ENCODE measurements around the gene NAGS. TPM values are rescaled to one million over a fixed set of nuclear protein-coding genes. Genes with fewer than 3 reads are reported as not detected.

Gene NAGS
- total RNA-seq, 1 experiment from 2014 or later: 1.6 TPM

- H3K4me1 Mint-ChIP-seq (ENCODE audit: low read depth, unreplicated experiment): peaks cover 9% of the 10 kb centered on the region
- intact Hi-C loops (cut with micrococcal nuclease; ENCODE audit: unreplicated experiment): no loop called here
- H3K4me3 Mint-ChIP-seq (ENCODE audit: low read depth, unreplicated experiment): no peak overlapping the region
- H3K9me3 Mint-ChIP-seq (ENCODE audit: low read depth, unreplicated experiment): no peaks in the 10 kb centered on the region
- no peak overlapping the region for H3K27ac Mint-ChIP-seq (ENCODE audit: unreplicated experiment)
- BruUV-seq (replicated peaks): no TSS peak
- H3K27me3 Mint-ChIP-seq (ENCODE audit: unreplicated experiment): no peaks in the 10 kb centered on the region
- DNase-seq: no peak
- H3K36me3 Mint-ChIP-seq (ENCODE audit: insufficient read depth, unreplicated experiment): peaks cover 83% of the 10 kb centered on the region
- CTCF ChIA-PET: no interaction called here
- no peak for TF ChIP-seq CTCF (IDR thresholded peaks at IDR 0.05; ENCODE audit: unreplicated experiment)
These were observed 45.1 kb downstream of the NAGS start for GRCh38 chr17:44049294-44050060.

GRCh38 chr17:44053125-44053872, 48.9 kb downstream of the NAGS start:
- Mint-ChIP-seq H3K27ac (ENCODE audit: unreplicated experiment) (no peak overlapping the region), H3K36me3 (ENCODE audit: insufficient read depth, unreplicated experiment) (peaks cover 84% of the 10 kb centered on the region), H3K27me3 (ENCODE audit: unreplicated experiment) (no peaks in the 10 kb centered on the region), H3K4me1 (ENCODE audit: low read depth, unreplicated experiment) (peaks cover 11% of the 10 kb centered on the region), H3K9me3 (ENCODE audit: low read depth, unreplicated experiment) (no peaks in the 10 kb centered on the region), H3K4me3 (ENCODE audit: low read depth, unreplicated experiment) (no peak overlapping the region)
- intact Hi-C loops (cut with micrococcal nuclease; ENCODE audit: unreplicated experiment): no loop called here
- CTCF ChIA-PET: interaction anchor here (0.7 kb wide), 1 partner anchor 25 kb away, joined by 3 read pairs; no protein-coding TSS in a partner anchor
- no peak for DNase-seq
- no TSS peak for BruUV-seq (replicated peaks)
- TF ChIP-seq CTCF (IDR thresholded peaks at IDR 0.05; ENCODE audit: unreplicated experiment): no peak

Other genes starting within 250 kb of the NAGS start
- gene SOST, start 245.8 kb upstream of the NAGS start, total RNA-seq (2022): not detected in 2 replicates
- gene DUSP3, start 225.6 kb upstream of the NAGS start, total RNA-seq (2022): 80.3 and 81.9 TPM in 2 replicates
- gene CFAP97D1, start 224.2 kb upstream of the NAGS start, total RNA-seq (2022): not detected in 2 replicates
- gene MPP3, start 171.5 kb upstream of the NAGS start, total RNA-seq (2022): 19.9 and 21.9 TPM in 2 replicates
- gene CD300LG, start 157.4 kb upstream of the NAGS start, total RNA-seq (2022): not detected in 2 replicates
- gene MPP2, start 97.1 kb upstream of the NAGS start, total RNA-seq (2022): 5.5 and 6.7 TPM in 2 replicates
- gene PPY, start 62.1 kb upstream of the NAGS start, total RNA-seq (2022): not detected in 2 replicates
- gene PYY, start 50.7 kb upstream of the NAGS start, total RNA-seq (2022): not detected in 2 replicates
- gene TMEM101, start 10.3 kb downstream of the NAGS start, total RNA-seq (2022): 41.8 and 43.8 TPM in 2 replicates
- gene LSM12, start 62.0 kb downstream of the NAGS start, total RNA-seq (2022): 79.5 and 90.6 TPM in 2 replicates
- 99.6 and 103 TPM in 2 replicates for gene G6PC3, start 66.1 kb downstream of the NAGS start, total RNA-seq (2022)
- 22.4 and 22.8 TPM in 2 replicates for gene HDAC5, start 119.0 kb downstream of the NAGS start, total RNA-seq (2022)
- gene HROB, start 137.3 kb downstream of the NAGS start, total RNA-seq (2022): 24.4 and 24.8 TPM in 2 replicates
- 0.19 TPM in 1 of 2 replicates, not detected in the other for gene ASB16, start 166.1 kb downstream of the NAGS start, total RNA-seq (2022)
- 56.0 and 58.8 TPM in 2 replicates for gene TMUB2, start 182.3 kb downstream of the NAGS start, total RNA-seq (2022)
- gene ATXN7L3, start 195.3 kb downstream of the NAGS start, total RNA-seq (2022): 93.1 and 112 TPM in 2 replicates
- gene UBTF, start 215.1 kb downstream of the NAGS start, total RNA-seq (2022): 92.1 and 94.2 TPM in 2 replicates

Measured in Calu3 (cell line).